Thymus (tissue), 11 donors: ENCODE data around the gene PIP5K1C. TPM values are rescaled to one million over a fixed set of nuclear protein-coding genes. Genes with fewer than 3 reads are reported as not detected.
A peak's percentile ranks its signal among the peaks of the same experiment; 100 is the strongest.

Experiments
- DNase-seq, 9 donors: peaks; one replicate each; pipeline ENCODE4 v3.0.0-alpha.2; 2013; ENCODE audit warnings: low spot score in 9 of 9, low read depth in 6 of 9, missing footprints in 1 of 9
- H3K27ac ChIP-seq, 2 donors: one replicate each; pipeline ENCODE4 v1.5.1; 2013; ENCODE audit warnings: control low read depth in 1 of 2, low read depth in 1 of 2, low read length in 1 of 2, mild to moderate bottlenecking in 1 of 2, moderate library complexity in 1 of 2
- H3K27me3 ChIP-seq, 2 donors: one replicate each; pipeline ENCODE4 v1.5.1; 2013; ENCODE audit warnings: low read length in 1 of 2; ENCODE audit not compliant: control insufficient read depth in 2 of 2, insufficient read depth in 1 of 2
- H3K36me3 ChIP-seq, 2 donors: one replicate each; pipeline ENCODE4 v1.5.1; 2013; ENCODE audit warnings: low read length in 1 of 2, mild to moderate bottlenecking in 1 of 2, moderate library complexity in 1 of 2; ENCODE audit not compliant: control insufficient read depth in 2 of 2, insufficient read depth in 2 of 2
- H3K4me1 ChIP-seq, 2 donors: one replicate each; pipeline ENCODE4 v1.5.1; 2013; ENCODE audit warnings: low read length in 2 of 2; ENCODE audit not compliant: control insufficient read depth in 2 of 2, insufficient read depth in 2 of 2
- H3K4me3 ChIP-seq, 2 donors: one replicate each; pipeline ENCODE4 v1.5.1; 2013; ENCODE audit warnings: low read length in 2 of 2, control low read depth in 1 of 2, mild to moderate bottlenecking in 1 of 2
- H3K9me3 ChIP-seq, 2 donors: one replicate each; pipeline ENCODE4 v1.5.1; 2013; ENCODE audit warnings: low read length in 1 of 2, mild to moderate bottlenecking in 1 of 2; ENCODE audit not compliant: control insufficient read depth in 2 of 2, insufficient read depth in 1 of 2
- WGBS: extraction: QIAGEN DNeasy Blood & Tissue Kit; methylation state at CpG from one replicate; pipeline ENCODE4 v1.1.7; 2013; 5-methylcytosine and 5-hydroxymethylcytosine counted together
- polyA plus RNA-seq: library from polyadenylated mRNA; stranded (reverse); fragments of 200-250 nt; gene quantifications from one replicate; pipeline ENCODE4 v1.2.3, GENCODE V29; 2013
- total RNA-seq: library from RNA; stranded (reverse); fragments of 120-200 nt; gene quantifications from one replicate; pipeline ENCODE4 v1.2.4, GENCODE V29; 2013
- donor health status: healthy.

PIP5K1C gene
- total and polyA plus RNA-seq, 2 donors = 3.4 to 14.0 TPM

DNA sequence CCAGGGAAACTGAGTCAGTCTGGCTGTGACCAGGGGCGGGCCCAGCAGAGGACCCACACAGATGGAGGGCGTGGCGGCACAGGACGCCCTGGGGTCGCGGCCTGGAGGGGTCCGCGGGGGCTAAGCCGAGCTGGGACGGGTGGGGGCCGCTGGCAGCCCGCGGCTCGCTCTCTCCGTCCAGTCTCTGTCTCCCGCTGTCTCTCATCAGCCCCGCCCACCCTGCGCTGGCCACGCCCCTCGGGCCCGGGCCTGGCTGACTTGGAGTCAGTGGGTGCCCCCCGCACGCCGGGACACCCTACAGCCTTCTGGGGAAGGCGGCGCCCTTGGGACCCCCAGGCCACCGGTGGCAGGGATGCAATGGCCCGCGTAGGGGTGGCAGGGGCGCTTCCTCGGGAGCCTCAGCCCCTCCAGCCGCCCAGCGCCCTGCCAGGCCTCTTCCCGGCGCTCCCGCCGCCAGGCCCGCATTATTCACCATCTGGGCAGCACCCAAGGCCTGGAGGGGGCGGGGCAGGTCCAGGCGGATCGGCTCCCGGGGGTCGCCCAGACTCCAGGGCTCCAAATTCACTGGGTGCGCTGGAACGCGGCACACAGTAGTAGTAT is 93.5 kb downstream of the PIP5K1C start, which contains the start of gene TBXA2R:
TSS of gene TBXA2R (minus strand) at position 186 of the 600 bp plus-strand sequence. CDS start 6,241 bp downstream, outside the sequence.
- peak in 1 of 9 donors; percentile 39 for DNase-seq
- WGBS = 5% methylated on average over 46 of the region's 46 CpGs
- Histone ChIP-seq H3K4me1 (peaks cover 7 to 42% of the 10 kb centered on the region in 2 donors), H3K9me3 (peaks cover 0 to 12% of the 10 kb centered on the region in 2 donors), H3K27me3 (peaks cover 27 to 45% of the 10 kb centered on the region in 2 donors), H3K27ac (no peak within 1 kb of the TSS), H3K36me3 (peaks cover 18 to 20% of the 10 kb centered on the region in 2 donors), H3K4me3 (peak within 1 kb of the TSS; percentile 2 to 29)

DNA sequence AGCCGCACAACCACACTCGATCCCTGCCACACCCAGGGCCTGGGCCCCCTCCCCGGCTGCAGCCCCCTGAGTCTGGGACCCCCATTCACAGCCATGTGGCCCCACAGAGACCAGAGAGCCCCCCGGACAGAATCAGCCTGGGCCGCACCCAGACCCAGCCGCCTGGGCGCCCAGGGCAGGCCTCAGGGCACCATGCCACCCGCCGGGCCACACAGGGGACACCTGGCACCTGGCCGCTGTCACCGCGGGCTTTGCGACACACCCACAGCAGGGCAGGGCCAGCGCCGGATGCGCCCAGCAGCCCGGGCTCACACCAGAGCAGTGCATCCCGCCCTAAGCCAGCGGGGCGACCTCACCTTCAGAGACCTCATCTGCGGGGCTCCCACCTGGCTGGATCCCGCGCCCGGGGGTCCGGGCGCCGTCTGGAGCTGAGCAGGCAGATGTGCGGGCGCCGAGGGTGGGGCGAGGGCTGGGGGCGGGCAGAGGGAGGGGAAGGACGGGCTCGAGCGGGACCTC is 94.0 kb downstream of the PIP5K1C start:
- no peak for DNase-seq
- H3K9me3 ChIP-seq = peaks cover 0 to 12% of the 10 kb centered on the region in 2 donors
- peaks cover 12 to 14% of the 10 kb centered on the region in 2 donors for H3K36me3 ChIP-seq
- no peak overlapping the region for H3K27ac ChIP-seq
- peaks cover 27 to 45% of the 10 kb centered on the region in 2 donors for H3K27me3 ChIP-seq
- peak overlapping the region; percentile 2 to 29 for H3K4me3 ChIP-seq
- peaks cover 7 to 42% of the 10 kb centered on the region in 2 donors for H3K4me1 ChIP-seq
- 7% methylated on average over 35 of the region's 35 CpGs for WGBS

DNA sequence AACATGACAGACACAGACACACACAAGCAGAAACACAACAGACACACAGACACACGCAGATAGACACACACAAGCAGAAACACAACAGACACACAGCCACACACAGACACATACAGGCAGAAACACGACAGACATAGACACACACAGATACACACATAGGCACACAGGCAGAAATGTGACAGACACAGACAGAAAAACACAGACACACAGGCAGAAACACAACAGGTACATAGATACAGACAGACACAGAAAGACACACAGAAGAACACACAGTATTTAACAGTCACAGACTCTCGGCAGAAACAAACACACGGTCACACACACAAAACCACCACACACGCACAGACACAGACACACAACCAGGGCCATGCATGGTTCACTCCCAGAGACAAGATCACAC is 94.5 kb downstream of the PIP5K1C start:
- peaks cover 0 to 12% of the 10 kb centered on the region in 2 donors for H3K9me3 ChIP-seq
- DNase-seq = no peak
- WGBS = 66% methylated on average over 5 of the region's 5 CpGs
- no peak overlapping the region for H3K27ac ChIP-seq
- H3K4me1 ChIP-seq = peaks cover 7 to 42% of the 10 kb centered on the region in 2 donors
- peaks cover 27 to 45% of the 10 kb centered on the region in 2 donors for H3K27me3 ChIP-seq
- peaks cover 8 to 9% of the 10 kb centered on the region in 2 donors for H3K36me3 ChIP-seq
- no peak overlapping the region for H3K4me3 ChIP-seq

DNA sequence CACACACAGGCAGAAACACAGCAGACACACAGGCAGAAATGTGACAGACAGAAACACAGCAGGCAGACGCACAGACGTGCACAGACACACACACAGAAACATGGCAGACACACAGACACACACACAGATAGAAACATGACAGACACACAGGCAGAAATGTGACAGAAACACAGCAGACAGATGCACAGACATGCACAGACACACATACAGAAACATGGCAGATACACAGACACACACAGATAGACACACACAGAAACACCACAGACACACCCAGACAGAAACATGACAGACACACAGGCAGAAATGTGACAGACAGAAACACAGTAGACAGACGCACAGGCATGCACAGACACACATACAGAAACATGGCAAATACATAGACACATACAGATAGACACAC is 94.9 kb downstream of the PIP5K1C start:
- 78% methylated on average over 3 of the region's 3 CpGs for WGBS
- H3K4me3 ChIP-seq = no peak overlapping the region
- peaks cover 27 to 45% of the 10 kb centered on the region in 2 donors for H3K27me3 ChIP-seq
- H3K4me1 ChIP-seq = peaks cover 7 to 42% of the 10 kb centered on the region in 2 donors
- peaks cover 6 to 8% of the 10 kb centered on the region in 2 donors for H3K36me3 ChIP-seq
- peaks cover 0 to 12% of the 10 kb centered on the region in 2 donors for H3K9me3 ChIP-seq
- no peak overlapping the region for H3K27ac ChIP-seq
- DNase-seq = no peak

DNA sequence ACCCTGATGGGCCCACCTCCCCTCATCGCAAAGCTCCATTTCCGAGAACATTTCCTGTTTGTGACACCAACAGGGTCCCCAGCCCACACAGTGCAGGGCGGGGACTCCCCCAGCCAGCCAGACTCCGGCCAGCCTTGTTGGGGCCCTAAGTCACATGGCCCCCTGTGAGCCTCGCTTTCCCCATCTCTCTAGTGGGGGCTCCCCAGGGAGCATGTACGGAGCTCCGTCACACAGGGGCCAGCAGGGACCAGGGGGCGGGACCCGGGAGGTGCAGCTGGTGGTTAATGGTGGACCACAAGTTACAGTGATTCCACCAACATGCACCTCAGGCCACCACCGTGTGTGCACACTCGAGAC is 95.3 kb downstream of the PIP5K1C start:
- DNase-seq = peak in 2 of 9 donors; percentile 48 to 69
- 8% methylated on average over 11 of the region's 11 CpGs for WGBS
- no peak overlapping the region for H3K4me3 ChIP-seq
- peaks cover 1 to 12% of the 10 kb centered on the region in 2 donors for H3K9me3 ChIP-seq
- peaks cover 7 to 42% of the 10 kb centered on the region in 2 donors for H3K4me1 ChIP-seq
- no peak overlapping the region for H3K27ac ChIP-seq
- H3K27me3 ChIP-seq = peaks cover 27 to 45% of the 10 kb centered on the region in 2 donors
- H3K36me3 ChIP-seq = peaks cover 2 to 4% of the 10 kb centered on the region in 2 donors

DNA sequence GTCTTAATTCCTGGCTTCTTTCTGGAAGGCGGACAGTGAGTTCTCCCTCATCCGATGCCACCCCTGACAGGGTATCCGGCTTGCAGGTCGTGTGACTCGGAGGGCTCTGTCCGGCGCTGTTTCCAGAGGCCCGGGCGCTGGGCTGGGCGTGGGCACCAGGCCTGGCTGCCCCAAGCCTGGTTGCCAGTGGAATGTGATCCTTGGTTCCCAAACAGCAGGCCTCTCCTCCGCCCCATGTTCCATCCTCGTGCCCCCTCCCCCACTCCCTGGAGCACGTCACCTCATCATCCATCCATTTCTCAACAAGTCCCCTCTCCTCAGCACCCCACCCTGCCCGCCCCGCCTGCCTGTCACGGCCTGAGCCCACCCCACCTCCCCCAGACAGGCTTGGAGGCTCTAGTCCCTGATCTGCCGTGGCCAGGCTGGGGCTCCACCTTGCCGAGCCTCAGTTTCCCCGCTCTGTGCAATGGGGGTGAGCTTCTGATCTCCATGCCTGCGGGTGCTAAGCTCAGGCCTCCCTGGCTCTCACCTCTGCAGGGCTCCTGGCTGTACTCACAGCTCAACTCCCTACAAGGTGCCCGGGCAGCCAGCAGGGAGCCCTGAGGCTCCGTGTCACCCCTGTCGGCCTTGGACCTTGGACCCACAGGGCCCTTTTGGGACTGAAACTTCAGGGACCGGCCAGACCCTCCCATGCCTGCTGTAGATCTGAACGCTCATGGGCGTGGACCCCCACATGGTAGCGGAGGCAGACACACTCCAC is 95.9 kb downstream of the PIP5K1C start:
- Histone ChIP-seq H3K27me3 (peaks cover 27 to 45% of the 10 kb centered on the region in 2 donors), H3K9me3 (peaks cover 1 to 12% of the 10 kb centered on the region in 2 donors), H3K4me1 (peaks cover 7 to 42% of the 10 kb centered on the region in 2 donors), H3K27ac (no peak overlapping the region), H3K4me3 (no peak overlapping the region), H3K36me3 (no peaks in the 10 kb centered on the region)
- 74% methylated on average over 27 of the region's 27 CpGs for WGBS
- no peak for DNase-seq

DNA sequence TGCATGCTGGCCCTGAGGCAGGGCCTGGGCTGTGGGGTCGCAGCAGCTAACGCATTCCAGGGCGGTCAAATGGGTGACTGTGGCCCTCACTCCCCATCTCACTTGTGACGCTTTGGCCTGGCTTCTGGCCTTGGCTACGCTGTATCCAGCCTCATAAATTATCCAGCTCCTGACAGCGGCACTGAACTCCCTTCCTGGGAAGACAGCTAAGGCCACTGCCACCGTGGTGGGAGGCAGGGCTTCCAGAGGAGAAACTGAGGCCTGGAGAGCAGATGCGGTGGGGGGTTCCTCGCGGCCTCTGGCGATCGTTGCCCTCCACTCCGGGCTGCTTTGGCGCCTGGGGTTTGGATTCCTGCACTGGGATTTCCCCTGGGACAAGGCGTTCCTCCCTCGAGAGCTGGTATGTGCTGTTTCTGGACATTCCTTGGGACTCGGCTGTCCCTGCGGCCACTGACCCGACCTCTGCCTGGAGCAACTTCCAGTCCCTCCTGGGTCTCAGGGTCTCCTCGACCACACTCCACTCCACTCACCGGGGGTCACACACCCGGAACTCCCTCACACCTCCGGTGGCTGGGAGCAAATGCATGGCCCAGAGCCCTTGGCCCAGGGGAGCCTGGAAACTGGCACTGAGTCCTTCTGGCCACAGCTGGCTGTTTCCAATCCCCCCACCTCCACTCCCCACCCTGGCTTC is 97.0 kb downstream of the PIP5K1C start:
- peaks cover 27 to 43% of the 10 kb centered on the region in 2 donors for H3K27me3 ChIP-seq
- DNase-seq = no peak
- H3K4me1 ChIP-seq = peaks cover 6 to 34% of the 10 kb centered on the region in 2 donors
- 93% methylated on average over 23 of the region's 23 CpGs for WGBS
- H3K9me3 ChIP-seq = peaks cover 1 to 12% of the 10 kb centered on the region in 2 donors
- no peak overlapping the region for H3K4me3 ChIP-seq
- no peak overlapping the region for H3K27ac ChIP-seq
- no peaks in the 10 kb centered on the region for H3K36me3 ChIP-seq

DNA sequence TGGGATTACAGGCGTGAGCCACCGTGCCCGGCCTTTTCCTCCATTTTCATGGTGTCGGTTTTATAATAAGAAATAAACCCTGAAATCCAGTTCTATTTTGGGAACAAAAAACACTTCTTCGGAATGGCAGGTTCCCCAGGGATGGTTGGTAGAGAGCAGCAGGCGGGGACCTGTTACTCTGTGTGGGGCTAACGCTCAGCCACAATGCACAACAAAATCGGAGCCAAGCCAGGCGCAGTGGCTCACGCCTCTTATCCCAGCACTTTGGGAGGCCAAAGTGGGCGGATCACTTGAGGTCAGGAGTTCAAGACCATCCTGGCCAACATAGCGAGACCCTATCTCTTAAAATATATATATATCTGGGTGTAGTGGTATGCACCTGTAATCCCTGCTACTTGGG is 99.2 kb downstream of the PIP5K1C start:
- H3K27me3 ChIP-seq = peaks cover 7 to 21% of the 10 kb centered on the region in 2 donors
- H3K4me1 ChIP-seq = peaks cover 1 to 16% of the 10 kb centered on the region in 2 donors
- no peak for DNase-seq
- WGBS = 96% methylated on average over 12 of the region's 12 CpGs
- peaks cover 0 to 1% of the 10 kb centered on the region in 2 donors for H3K9me3 ChIP-seq
- no peak overlapping the region for H3K4me3 ChIP-seq
- H3K27ac ChIP-seq = no peak overlapping the region
- no peaks in the 10 kb centered on the region for H3K36me3 ChIP-seq
